Hepatocyte (in vitro differentiated cells): ENCODE measurements around the gene STRAP. TPM values are rescaled to one million over a fixed set of nuclear protein-coding genes. Genes with fewer than 3 reads are reported as not detected.

Source experiments
- DNase-seq: peaks from one replicate; pipeline ENCODE4 v3.0.0-alpha.2; 2016; ENCODE audit warnings: low spot score
- H2AFZ ChIP-seq: fragments of 200-600 bp; sonication (generic); 2 replicates; pipeline ENCODE4 v1.6.0; 2016; ENCODE audit warnings: antibody characterized with exemption, mild to moderate bottlenecking
- H3K27ac ChIP-seq: fragments of 200-600 bp; sonication (generic); 2 replicates; pipeline ENCODE4 v1.5.1; 2016; ENCODE audit warnings: mild to moderate bottlenecking
- H3K27me3 ChIP-seq: fragments of 200-600 bp; sonication (generic); 2 replicates; pipeline ENCODE4 v1.6.1; 2016
- H3K36me3 ChIP-seq: fragments of 200-600 bp; sonication (generic); replicated peaks from 2 replicates; pipeline ENCODE4 v1.5.1; 2016; ENCODE audit warnings: low read depth; ENCODE audit not compliant: insufficient read depth
- H3K4me1 ChIP-seq: fragments of 200-600 bp; sonication (generic); 2 replicates; pipeline ENCODE4 v1.5.1; 2016; ENCODE audit warnings: mild to moderate bottlenecking, moderate library complexity; ENCODE audit not compliant: insufficient read depth
- H3K4me2 ChIP-seq: fragments of 200-600 bp; sonication (generic); 2 replicates; pipeline ENCODE4 v1.6.0; 2016
- H3K4me3 ChIP-seq: fragments of 200-600 bp; sonication (generic); 2 replicates; pipeline ENCODE4 v1.5.1; 2016; ENCODE audit warnings: mild to moderate bottlenecking
- H3K79me2 ChIP-seq: fragments of 200-600 bp; sonication (generic); 2 replicates; pipeline ENCODE4 v1.6.0; 2017; ENCODE audit warnings: mild to moderate bottlenecking
- H3K9me2 ChIP-seq: fragments of 200-600 bp; sonication (generic); replicated peaks from 2 replicates; pipeline ENCODE4 v1.6.0; 2017; ENCODE audit warnings: mild to moderate bottlenecking; ENCODE audit not compliant: insufficient read depth
- H3K9me3 ChIP-seq: fragments of 200-600 bp; sonication (generic); 2 replicates; pipeline ENCODE4 v1.5.1; 2016; ENCODE audit warnings: low read depth, mild to moderate bottlenecking
- H4K20me1 ChIP-seq: fragments of 200-600 bp; sonication (generic); 2 replicates; pipeline ENCODE4 v1.6.0; 2016; ENCODE audit warnings: mild to moderate bottlenecking; ENCODE audit not compliant: insufficient read depth, poor library complexity, severe bottlenecking
- CTCF ChIP-seq: fragments of 200-600 bp; sonication (generic); IDR thresholded peaks from 2 replicates; pipeline ENCODE4 v1.5.1; 2016; ENCODE audit warnings: antibody characterized with exemption, mild to moderate bottlenecking; ENCODE audit not compliant: poor library complexity
- EZH2 ChIP-seq: fragments of 200-600 bp; sonication (generic); IDR thresholded peaks from 2 replicates; pipeline ENCODE4 v1.6.1; 2016; ENCODE audit warnings: antibody characterized with exemption, mild to moderate bottlenecking, borderline replicate concordance
- EZH2phosphoT487 ChIP-seq: fragments of 200-600 bp; sonication (generic); IDR thresholded peaks from one replicate; pipeline ENCODE4 v1.6.1; 2018; ENCODE audit warnings: antibody characterized with exemption, mild to moderate bottlenecking, low read depth, moderate library complexity; ENCODE audit not compliant: unreplicated experiment, severe bottlenecking
- WGBS: methylation state at CpG from one replicate; pipeline ENCODE4 v1.1.6; 2016; ENCODE audit warnings: low lambda C conversion rate; ENCODE audit errors: missing lambda C conversion rate; 5-methylcytosine and 5-hydroxymethylcytosine counted together
- polyA plus RNA-seq: library from polyadenylated mRNA; unstranded; fragments of >200 nt; fragmentation: Nextera tagmentation; extraction: Ambion mirVana; gene quantifications from 2 replicates; pipeline ENCODE4 v1.2.1, GENCODE V29; 2016
- total RNA-seq: library from RNA; depleted of rRNA; stranded (reverse); fragments of >200 nt; gene quantifications from 2 replicates; pipeline ENCODE4 v1.2.3, GENCODE V29; 2014

STRAP gene
- total and polyA plus RNA-seq, 2 experiments from 2014 or later, result 154 to 202 TPM

GRCh38 chr12:15855646-15856045, 26.5 kb upstream of the STRAP start:
- H3K4me1 ChIP-seq, result peaks cover 8% of the 10 kb centered on the region
- TF ChIP-seq CTCF, result no peak
- TF ChIP-seq EZH2, result no peak
- no peak for TF ChIP-seq EZH2phosphoT487
- no peaks in the 10 kb centered on the region for H3K9me2 ChIP-seq
- no peaks in the 10 kb centered on the region for H3K27me3 ChIP-seq
- no peaks in the 10 kb centered on the region for H4K20me1 ChIP-seq
- no peak overlapping the region for H3K4me2 ChIP-seq
- peak overlapping the region; percentile 14 for H2AFZ ChIP-seq
- no peak overlapping the region for H3K4me3 ChIP-seq
- no peaks in the 10 kb centered on the region for H3K79me2 ChIP-seq
- no peaks in the 10 kb centered on the region for H3K9me3 ChIP-seq
- H3K27ac ChIP-seq, result no peak overlapping the region
- no peaks in the 10 kb centered on the region for H3K36me3 ChIP-seq
- WGBS, result 83% methylated on average over 1 of the region's 1 CpG
- DNase-seq, result no peak

GRCh38 chr12:15856097-15856982, 25.8 kb upstream of the STRAP start:
- Histone ChIP-seq H3K27ac (no peak overlapping the region), H3K9me3 (no peaks in the 10 kb centered on the region), H3K36me3 (no peaks in the 10 kb centered on the region), H3K9me2 (no peaks in the 10 kb centered on the region), H3K79me2 (no peaks in the 10 kb centered on the region), H3K4me1 (peaks cover 8% of the 10 kb centered on the region), H2AFZ (peak overlapping the region; percentile 14), H3K4me3 (no peak overlapping the region), H3K27me3 (no peaks in the 10 kb centered on the region), H4K20me1 (no peaks in the 10 kb centered on the region), H3K4me2 (no peak overlapping the region)
- TF ChIP-seq CTCF (peak; percentile 96), EZH2phosphoT487 (no peak)
- WGBS, result 39% methylated on average over 8 of the region's 8 CpGs
- DNase-seq, result peak; percentile 68

- no peak for DNase-seq
- Histone ChIP-seq H3K9me2 (no peaks in the 10 kb centered on the region), H3K4me1 (no peaks in the 10 kb centered on the region), H2AFZ (no peak overlapping the region), H3K27me3 (no peaks in the 10 kb centered on the region), H4K20me1 (no peaks in the 10 kb centered on the region), H3K36me3 (no peaks in the 10 kb centered on the region), H3K27ac (no peak overlapping the region), H3K4me3 (no peak overlapping the region), H3K79me2 (no peaks in the 10 kb centered on the region), H3K4me2 (no peak overlapping the region), H3K9me3 (no peaks in the 10 kb centered on the region)
- WGBS, result 66% methylated on average over 2 of the region's 2 CpGs
- TF ChIP-seq EZH2 (no peak), CTCF (no peak), EZH2phosphoT487 (no peak)
Observed at GRCh38 chr12:15858353-15858752, 23.8 kb upstream of the STRAP start.
